ENCODE data around the gene MARCHF4.
A peak's percentile ranks its signal among the peaks of the same experiment; 100 is the strongest.
"Not testable (repeated sequence)": the region's sequence is repeated elsewhere in the genome, so short reads cannot be mapped to it uniquely, and the experiment has no call there.

MARCHF4 gene

GRCh38 chr2:216391401-216391800 lies 19.1 kb upstream of the MARCHF4 start:
- DNase-seq (ENCODE audit: low spot score) = no peak

GRCh38 chr2:216389570-216389969 lies 17.3 kb upstream of the MARCHF4 start:
- no peak for DNase-seq (ENCODE audit: low spot score)

GRCh38 chr2:216388046-216388884 lies 16.0 kb upstream of the MARCHF4 start:
- DNase-seq (ENCODE audit: low spot score) = no peak

GRCh38 chr2:216387262-216387661 lies 15.0 kb upstream of the MARCHF4 start:
- no peak for DNase-seq (ENCODE audit: low spot score)

GRCh38 chr2:216385478-216385877 lies 13.2 kb upstream of the MARCHF4 start:
- no peak for DNase-seq (ENCODE audit: low spot score)

GRCh38 chr2:216384409-216384808 lies 12.1 kb upstream of the MARCHF4 start:
- DNase-seq (ENCODE audit: low spot score) = not testable (repeated sequence)

GRCh38 chr2:216379977-216380376 lies 7.7 kb upstream of the MARCHF4 start:
- DNase-seq (ENCODE audit: low spot score) = no peak

GRCh38 chr2:216375286-216375685 lies 3.0 kb upstream of the MARCHF4 start:
- no peak for DNase-seq (ENCODE audit: low spot score)

- DNase-seq (ENCODE audit: low spot score) = no peak
Observed at GRCh38 chr2:216373896-216374295, 1.6 kb upstream of the MARCHF4 start.

- no peak for DNase-seq (ENCODE audit: low spot score)
Observed at GRCh38 chr2:216372761-216373291, 543 bp upstream of the MARCHF4 start.

GRCh38 chr2:216370961-216371712 lies 1.1 kb downstream of the MARCHF4 start:
- no peak for DNase-seq (ENCODE audit: low spot score)

- DNase-seq (ENCODE audit: low spot score) = no peak
Observed at GRCh38 chr2:216369821-216370220, 2.5 kb downstream of the MARCHF4 start.

GRCh38 chr2:216366777-216367471 lies 5.4 kb downstream of the MARCHF4 start:
- DNase-seq (ENCODE audit: low spot score) = no peak

- no peak for DNase-seq (ENCODE audit: low spot score)
Observed at GRCh38 chr2:216365518-216365917, 6.8 kb downstream of the MARCHF4 start.

GRCh38 chr2:216363221-216363620 lies 9.1 kb downstream of the MARCHF4 start:
- DNase-seq (ENCODE audit: low spot score) = no peak

- DNase-seq (ENCODE audit: low spot score) = peak; percentile 25
Observed at GRCh38 chr2:216362730-216363129, 9.6 kb downstream of the MARCHF4 start.

- DNase-seq (ENCODE audit: low spot score) = no peak
Observed at GRCh38 chr2:216355711-216356110, 16.6 kb downstream of the MARCHF4 start.

GRCh38 chr2:216354306-216354705 lies 18.0 kb downstream of the MARCHF4 start:
- DNase-seq (ENCODE audit: low spot score) = no peak

- no peak for DNase-seq (ENCODE audit: low spot score)
Observed at GRCh38 chr2:216352653-216353270, 19.5 kb downstream of the MARCHF4 start.

- DNase-seq (ENCODE audit: low spot score) = no peak
Observed at GRCh38 chr2:216351172-216351925, 20.9 kb downstream of the MARCHF4 start.

GRCh38 chr2:216350214-216350791 lies 22.0 kb downstream of the MARCHF4 start:
- no peak for DNase-seq (ENCODE audit: low spot score)

Measured in COLO829 (cell line).